Measurements from ENCODE around the gene SNX14. TPM values are rescaled to one million over a fixed set of nuclear protein-coding genes. Genes with fewer than 3 reads are reported as not detected.

Gene SNX14
- total and polyA plus RNA-seq, 11 donors = 23.3 to 41.8 (median 31.8) TPM

DNA sequence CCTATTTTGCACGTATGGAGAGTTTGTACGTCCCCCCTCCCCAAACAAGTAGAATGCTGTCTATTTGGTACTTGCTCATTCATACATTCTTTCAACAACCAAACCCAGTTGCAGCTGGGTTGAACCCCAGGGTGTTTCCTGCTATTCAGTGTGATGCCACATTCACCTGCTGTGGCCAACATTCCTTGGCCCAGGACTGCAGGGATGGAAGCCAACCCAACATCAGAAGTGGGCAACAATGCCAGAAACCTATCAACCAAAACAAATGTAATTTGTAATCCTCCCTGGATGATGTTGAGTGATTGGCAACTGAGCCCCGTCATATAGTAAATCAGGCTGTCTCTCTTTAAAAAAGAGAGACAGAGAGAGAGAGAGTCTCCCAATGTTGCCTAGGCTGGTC is 134.9 kb downstream of the SNX14 start:
- WGBS, 4 donors = 69 to 80% (median 72%) methylated on average over 3 of the region's 3 CpGs
- DNase-seq (no peak), ATAC-seq (no peak)
- Histone ChIP-seq H3K27ac (peak overlapping the region in 8 of 12 donors; percentile 1 to 65 (median 45)), H3K36me3 (no peaks in the 10 kb centered on the region), H3K9me3 (no peaks in the 10 kb centered on the region), H3K27me3 (peaks cover 0 to 10% (median 0%) of the 10 kb centered on the region in 9 donors), H3K4me3 (no peak overlapping the region), H3K4me1 (peaks cover 0 to 44% (median 22%) of the 10 kb centered on the region in 12 donors)
- intact Hi-C loops (cut with DNase I) = no loop called here
- TF ChIP-seq, protein P1, sequence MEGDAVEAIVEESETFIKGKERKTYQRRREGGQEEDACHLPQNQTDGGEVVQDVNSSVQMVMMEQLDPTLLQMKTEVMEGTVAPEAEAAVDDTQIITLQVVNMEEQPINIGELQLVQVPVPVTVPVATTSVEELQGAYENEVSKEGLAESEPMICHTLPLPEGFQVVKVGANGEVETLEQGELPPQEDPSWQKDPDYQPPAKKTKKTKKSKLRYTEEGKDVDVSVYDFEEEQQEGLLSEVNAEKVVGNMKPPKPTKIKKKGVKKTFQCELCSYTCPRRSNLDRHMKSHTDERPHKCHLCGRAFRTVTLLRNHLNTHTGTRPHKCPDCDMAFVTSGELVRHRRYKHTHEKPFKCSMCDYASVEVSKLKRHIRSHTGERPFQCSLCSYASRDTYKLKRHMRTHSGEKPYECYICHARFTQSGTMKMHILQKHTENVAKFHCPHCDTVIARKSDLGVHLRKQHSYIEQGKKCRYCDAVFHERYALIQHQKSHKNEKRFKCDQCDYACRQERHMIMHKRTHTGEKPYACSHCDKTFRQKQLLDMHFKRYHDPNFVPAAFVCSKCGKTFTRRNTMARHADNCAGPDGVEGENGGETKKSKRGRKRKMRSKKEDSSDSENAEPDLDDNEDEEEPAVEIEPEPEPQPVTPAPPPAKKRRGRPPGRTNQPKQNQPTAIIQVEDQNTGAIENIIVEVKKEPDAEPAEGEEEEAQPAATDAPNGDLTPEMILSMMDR (IDR thresholded peaks at IDR 0.05) = no peak
- no peak for TF ChIP-seq POLR2A (IDR thresholded peaks at IDR 0.05)

GRCh38 chr6:85458184-85458583 is 135.5 kb downstream of the SNX14 start:
- DNase-seq (no peak), ATAC-seq (no peak)
- Histone ChIP-seq H3K4me3 (no peak overlapping the region), H3K27me3 (peaks cover 0 to 10% (median 0%) of the 10 kb centered on the region in 9 donors), H3K9me3 (no peaks in the 10 kb centered on the region), H3K27ac (peak overlapping the region in 5 of 12 donors; percentile 1 to 60 (median 19)), H3K36me3 (no peaks in the 10 kb centered on the region), H3K4me1 (peaks cover 0 to 47% (median 21%) of the 10 kb centered on the region in 12 donors)
- intact Hi-C loops (cut with DNase I) = no loop called here
- TF ChIP-seq POLR2A (IDR thresholded peaks at IDR 0.05) = no peak
- TF ChIP-seq, protein P1 (IDR thresholded peaks at IDR 0.05) = no peak
- WGBS, 4 donors = 39 to 60% (median 49%) methylated on average over 2 of the region's 2 CpGs

GRCh38 chr6:85456782-85457181 is 136.9 kb downstream of the SNX14 start:
- 78 to 81% (median 80%) methylated on average over 4 of the region's 4 CpGs for WGBS, 4 donors
- no peak for ATAC-seq

More at GRCh38 chr6:85456782-85457181, 136.9 kb downstream of the SNX14 start:
- H3K9me3 ChIP-seq = no peaks in the 10 kb centered on the region
- intact Hi-C loops (cut with DNase I) = no loop called here
- no peak for DNase-seq
- H3K4me1 ChIP-seq = peaks cover 0 to 51% (median 19%) of the 10 kb centered on the region in 12 donors
- TF ChIP-seq, protein P1 (IDR thresholded peaks at IDR 0.05) = no peak
- TF ChIP-seq POLR2A (IDR thresholded peaks at IDR 0.05) = no peak
- peak overlapping the region in 1 of 12 donors; percentile 60 for H3K27ac ChIP-seq
- H3K4me3 ChIP-seq = no peak overlapping the region
- H3K36me3 ChIP-seq = no peaks in the 10 kb centered on the region
- H3K27me3 ChIP-seq = peaks cover 0 to 12% (median 0%) of the 10 kb centered on the region in 9 donors

Other genes with a start within 250 kb of the SNX14 start
- gene NT5E, start 143.8 kb downstream of the SNX14 start, total RNA-seq = 10 to 100 TPM in 1 of 9 donors, 1 to 10 TPM in 8; 1.8 to 11.0 (median 4.8) TPM
- 1 to 10 TPM in 1 of 2 donors, under 1 TPM in 1; 0.88 to 1.5 TPM for gene NT5E, start 143.8 kb downstream of the SNX14 start, polyA plus RNA-seq
- 10 to 100 TPM; 28.4 to 71.0 (median 59.0) TPM for gene SYNCRIP, start 49.0 kb upstream of the SNX14 start, total RNA-seq
- 10 to 100 TPM; 23.7 to 51.3 TPM for gene SYNCRIP, start 49.0 kb upstream of the SNX14 start, polyA plus RNA-seq

All from heart left ventricle (tissue), 16 donors.